ENCODE results near the gene PARP8.

PARP8 gene

DNA sequence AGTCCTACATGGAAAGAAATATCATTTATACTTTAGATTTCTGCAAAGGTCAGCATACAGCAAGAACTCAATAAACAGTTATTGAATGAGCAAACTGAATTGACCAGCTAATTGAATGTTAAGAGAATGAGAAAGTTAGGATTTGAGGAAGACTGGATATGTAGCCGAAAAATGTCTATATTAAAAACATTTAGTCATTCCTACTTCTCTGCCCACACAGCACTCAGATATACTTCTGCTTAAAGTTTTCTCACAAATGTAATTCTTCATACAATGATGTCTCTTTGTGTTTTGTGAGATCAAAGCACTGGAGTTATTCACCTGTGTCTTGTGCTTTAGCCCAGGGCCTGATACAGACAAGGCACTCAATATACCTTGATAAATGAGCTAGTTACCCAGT is 188.6 kb downstream of the PARP8 start:
- DNase-seq, result no peak

DNA sequence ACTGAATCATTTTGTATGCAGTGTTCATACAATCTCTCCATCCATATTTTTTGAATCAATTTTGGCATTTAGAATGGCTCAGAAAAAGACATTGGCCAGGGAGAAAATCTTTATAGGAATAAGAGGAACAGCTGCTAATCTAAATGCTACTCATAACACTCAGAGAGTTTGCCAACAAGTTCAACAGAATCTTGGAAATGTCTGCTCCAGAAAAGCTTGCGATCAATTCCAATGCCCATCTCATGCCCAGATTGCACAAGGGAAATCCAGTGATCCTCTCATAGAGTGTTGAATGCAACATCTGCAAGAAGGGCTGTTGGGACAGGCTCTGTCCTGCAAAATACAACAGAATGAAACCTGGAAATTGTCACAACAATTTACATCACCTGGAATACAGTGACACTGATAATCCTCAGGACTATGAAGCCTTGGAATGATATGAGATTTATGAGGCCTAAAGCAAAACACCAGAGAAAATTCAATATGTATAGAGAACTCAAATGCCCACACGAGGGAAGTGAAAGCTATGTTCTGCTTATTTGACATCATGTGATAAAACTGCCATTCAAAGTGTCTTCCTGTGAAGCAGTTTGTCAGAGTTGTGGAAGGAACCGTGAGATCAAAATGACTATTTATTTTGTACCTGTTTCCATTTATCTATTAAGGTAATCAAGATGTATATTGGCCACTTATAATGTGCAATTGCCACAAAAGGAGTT is 190.1 kb downstream of the PARP8 start:
- DNase-seq, result no peak

- no peak for DNase-seq
These were observed 197.2 kb downstream of the PARP8 start for GRCh38 chr5:50863534-50864170.

- no peak for DNase-seq
These were observed 198.0 kb downstream of the PARP8 start for GRCh38 chr5:50864466-50864865.

- no peak for DNase-seq
These were observed 200.0 kb downstream of the PARP8 start for GRCh38 chr5:50866415-50866814.

DNA sequence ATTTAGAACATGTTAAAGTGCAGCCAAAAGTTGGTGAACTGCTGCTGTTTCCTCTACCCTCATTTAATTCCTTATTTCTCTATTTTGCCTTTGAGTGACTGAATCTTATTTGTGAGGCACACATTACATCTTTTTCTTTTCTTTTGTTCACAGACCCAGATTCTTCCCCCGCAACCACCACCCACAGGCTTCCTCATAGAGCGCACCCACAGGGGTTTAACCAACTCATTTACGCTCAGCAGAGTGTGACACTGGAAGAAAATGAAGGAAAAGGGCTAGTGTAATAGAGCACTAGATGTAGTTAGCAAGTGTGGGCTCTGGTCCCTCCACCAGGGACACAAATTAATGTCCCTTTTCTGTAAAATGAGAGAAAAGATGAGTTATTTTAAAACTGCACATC is 200.7 kb downstream of the PARP8 start:
- DNase-seq, result no peak

GRCh38 chr5:50873595-50874277 is 207.3 kb downstream of the PARP8 start:
- DNase-seq, result no peak

DNA sequence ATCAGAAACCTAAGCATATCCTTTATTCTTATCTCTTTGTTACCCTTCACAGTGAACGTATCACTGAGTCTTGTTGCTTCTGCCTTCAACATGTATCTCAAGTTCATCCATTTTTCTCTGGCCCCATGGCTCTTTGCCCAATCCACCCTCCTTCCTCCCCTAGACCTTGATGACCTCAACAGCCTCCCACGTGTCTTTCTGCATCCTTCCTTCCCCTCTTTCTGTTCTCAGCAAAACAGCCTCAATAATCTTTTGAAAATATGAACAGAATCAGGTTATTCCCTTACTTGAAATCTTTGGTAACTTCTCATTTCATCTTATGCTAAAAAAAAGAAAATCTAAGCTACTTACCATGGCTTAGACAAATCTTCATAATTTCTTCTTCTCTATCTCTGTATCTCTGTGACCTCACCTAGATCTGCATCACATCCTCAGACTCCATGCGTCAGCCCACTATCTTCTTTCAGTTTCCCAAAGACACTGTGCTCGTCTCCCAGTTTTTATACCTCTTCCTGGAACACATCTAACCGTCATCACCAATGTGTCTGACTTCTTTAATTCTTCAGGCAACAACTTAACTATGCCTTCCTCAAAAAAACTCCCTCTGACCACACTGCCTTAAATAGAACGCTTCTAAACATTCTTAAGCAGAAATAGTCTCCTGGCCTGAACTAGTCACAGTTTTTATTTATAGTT is 208.0 kb downstream of the PARP8 start:
- DNase-seq, result no peak

DNA sequence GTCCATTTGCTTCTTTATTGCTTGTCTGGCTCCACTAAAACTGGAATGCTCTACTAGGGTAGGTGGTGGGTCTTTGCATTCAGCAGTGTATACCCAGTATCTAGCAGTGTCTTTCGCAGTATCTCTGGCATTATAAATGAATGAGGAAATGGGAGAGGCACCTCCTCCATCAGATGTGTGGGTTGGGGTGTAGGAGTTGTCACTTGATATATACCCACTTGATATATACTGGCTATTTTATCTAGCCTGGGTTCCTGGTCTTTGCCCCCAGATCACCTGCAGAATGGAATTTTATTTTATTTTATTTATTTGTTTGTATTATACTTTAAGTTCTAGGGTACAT is 208.5 kb downstream of the PARP8 start:
- DNase-seq, result no peak

- DNase-seq, result no peak
These were observed 212.0 kb downstream of the PARP8 start for GRCh38 chr5:50878470-50878869.

- DNase-seq, result no peak
These were observed 215.0 kb downstream of the PARP8 start for GRCh38 chr5:50881407-50881806.

DNA sequence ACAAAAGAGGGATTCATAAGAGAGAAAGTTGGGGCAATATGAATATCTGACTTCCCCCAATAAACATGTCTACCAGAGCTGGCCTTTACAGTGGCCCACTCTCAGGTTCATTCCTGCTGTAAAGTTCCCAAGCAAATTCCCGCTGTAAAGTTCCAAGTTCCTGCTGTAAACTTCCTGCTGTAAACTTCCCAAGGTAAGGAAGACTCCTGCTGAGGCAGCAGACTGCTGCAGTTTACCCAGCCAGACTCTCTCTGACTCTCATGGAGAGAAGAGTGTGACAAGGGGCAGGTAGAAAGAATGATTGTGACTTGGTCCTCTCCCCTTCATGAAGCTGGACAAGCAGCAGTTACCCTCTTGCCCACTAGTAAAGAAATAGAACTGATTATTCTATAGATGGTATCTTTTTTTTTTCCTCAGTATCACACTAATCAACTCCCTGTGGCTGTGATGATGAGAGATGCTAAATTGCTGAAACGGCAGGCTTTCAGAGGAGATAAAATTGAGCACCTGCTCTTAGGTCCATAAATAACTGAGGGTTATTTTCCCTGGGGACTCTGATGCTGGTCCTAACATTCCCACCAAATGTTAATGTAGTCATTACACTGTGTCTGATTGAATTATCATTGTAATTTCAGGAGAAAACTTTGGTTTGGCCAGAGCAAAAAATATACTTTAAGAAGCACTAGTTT is 220.4 kb downstream of the PARP8 start:
- no peak for DNase-seq

GRCh38 chr5:50887889-50888633 is 221.6 kb downstream of the PARP8 start:
- DNase-seq, result no peak

GRCh38 chr5:50888751-50889150 is 222.3 kb downstream of the PARP8 start:
- DNase-seq, result no peak

GRCh38 chr5:50889790-50890189 is 223.4 kb downstream of the PARP8 start:
- no peak for DNase-seq

All from activated CD8-positive, alpha-beta memory T cell treated with anti-CD3 and anti-CD28 coated beads, Interleukin-2, amount 50 U/mL, for 4 hours (primary cell).